ENCODE results near the gene RHOJ. TPM values are rescaled to one million over a fixed set of nuclear protein-coding genes. Genes with fewer than 3 reads are reported as not detected.

The RHOJ gene
- total and polyA plus RNA-seq, 2 of the 13 experiments (the other 11 are each of a cell fraction or from before 2014, with no cell fraction given): 0.22 to 1.3 TPM

DNA sequence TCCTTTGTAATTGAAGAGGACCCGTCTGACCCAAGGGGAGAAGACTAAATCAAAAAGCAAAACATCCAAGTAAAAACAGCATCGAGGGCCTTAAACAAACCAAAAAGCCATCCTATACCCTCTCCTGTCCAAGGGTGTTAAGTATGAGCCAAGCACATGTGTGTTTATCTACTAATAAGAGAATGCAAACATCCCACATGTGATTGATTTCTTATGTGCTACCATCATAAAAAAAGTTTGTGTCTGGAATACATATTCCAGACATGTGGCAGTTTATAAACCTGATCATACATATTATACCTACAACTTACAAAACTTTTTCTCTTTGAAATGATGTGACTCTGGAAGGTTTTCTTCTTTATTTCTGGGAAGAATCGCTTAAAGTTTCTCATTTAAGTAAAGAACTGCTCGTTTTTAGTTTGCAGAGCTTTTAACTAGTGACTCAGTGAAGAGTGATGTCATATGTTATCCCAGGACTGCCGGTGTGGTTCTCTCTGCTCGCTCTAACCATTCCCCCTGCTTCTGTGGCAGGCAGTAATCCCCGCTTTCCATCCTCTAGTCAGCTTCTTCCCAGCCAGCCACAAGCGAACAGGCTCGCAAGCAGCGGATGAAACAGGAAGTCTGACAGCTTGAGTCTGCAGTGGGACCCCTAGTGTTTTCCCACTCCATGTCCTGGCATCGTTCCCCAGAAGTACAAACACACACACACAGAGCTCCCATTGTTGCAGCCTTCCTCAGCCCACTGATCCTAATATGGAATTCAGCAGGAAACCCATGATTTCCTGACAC lies 431 bp upstream of the RHOJ start (continued):
- TF ChIP-seq, protein P1, sequence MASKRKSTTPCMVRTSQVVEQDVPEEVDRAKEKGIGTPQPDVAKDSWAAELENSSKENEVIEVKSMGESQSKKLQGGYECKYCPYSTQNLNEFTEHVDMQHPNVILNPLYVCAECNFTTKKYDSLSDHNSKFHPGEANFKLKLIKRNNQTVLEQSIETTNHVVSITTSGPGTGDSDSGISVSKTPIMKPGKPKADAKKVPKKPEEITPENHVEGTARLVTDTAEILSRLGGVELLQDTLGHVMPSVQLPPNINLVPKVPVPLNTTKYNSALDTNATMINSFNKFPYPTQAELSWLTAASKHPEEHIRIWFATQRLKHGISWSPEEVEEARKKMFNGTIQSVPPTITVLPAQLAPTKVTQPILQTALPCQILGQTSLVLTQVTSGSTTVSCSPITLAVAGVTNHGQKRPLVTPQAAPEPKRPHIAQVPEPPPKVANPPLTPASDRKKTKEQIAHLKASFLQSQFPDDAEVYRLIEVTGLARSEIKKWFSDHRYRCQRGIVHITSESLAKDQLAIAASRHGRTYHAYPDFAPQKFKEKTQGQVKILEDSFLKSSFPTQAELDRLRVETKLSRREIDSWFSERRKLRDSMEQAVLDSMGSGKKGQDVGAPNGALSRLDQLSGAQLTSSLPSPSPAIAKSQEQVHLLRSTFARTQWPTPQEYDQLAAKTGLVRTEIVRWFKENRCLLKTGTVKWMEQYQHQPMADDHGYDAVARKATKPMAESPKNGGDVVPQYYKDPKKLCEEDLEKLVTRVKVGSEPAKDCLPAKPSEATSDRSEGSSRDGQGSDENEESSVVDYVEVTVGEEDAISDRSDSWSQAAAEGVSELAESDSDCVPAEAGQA (IDR thresholded peaks at IDR 0.05; ENCODE audit: low read depth): 0 out of 2 replicates have a peak, but pooled peaks have one; percentile 32
- TF ChIP-seq, protein P1 (CRISPR knock-in tag; IDR thresholded peaks at IDR 0.05; ENCODE audit: borderline replicate concordance): no peak
- TF ChIP-seq PHF8 (CRISPR knock-in tag; IDR thresholded peaks at IDR 0.05): no peak
- TF ChIP-seq, protein P2, sequence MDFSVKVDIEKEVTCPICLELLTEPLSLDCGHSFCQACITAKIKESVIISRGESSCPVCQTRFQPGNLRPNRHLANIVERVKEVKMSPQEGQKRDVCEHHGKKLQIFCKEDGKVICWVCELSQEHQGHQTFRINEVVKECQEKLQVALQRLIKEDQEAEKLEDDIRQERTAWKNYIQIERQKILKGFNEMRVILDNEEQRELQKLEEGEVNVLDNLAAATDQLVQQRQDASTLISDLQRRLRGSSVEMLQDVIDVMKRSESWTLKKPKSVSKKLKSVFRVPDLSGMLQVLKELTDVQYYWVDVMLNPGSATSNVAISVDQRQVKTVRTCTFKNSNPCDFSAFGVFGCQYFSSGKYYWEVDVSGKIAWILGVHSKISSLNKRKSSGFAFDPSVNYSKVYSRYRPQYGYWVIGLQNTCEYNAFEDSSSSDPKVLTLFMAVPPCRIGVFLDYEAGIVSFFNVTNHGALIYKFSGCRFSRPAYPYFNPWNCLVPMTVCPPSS (IDR thresholded peaks at IDR 0.05): no peak
- no peak for TF ChIP-seq ZNF12 (CRISPR knock-in tag; IDR thresholded peaks at IDR 0.05)
- TF ChIP-seq MAFF (IDR thresholded peaks at IDR 0.05; ENCODE audit: low read depth, low read length): no peak
- TF ChIP-seq KDM5A (IDR thresholded peaks at IDR 0.05; ENCODE audit: borderline replicate concordance, low read length): no peak
- TF ChIP-seq, protein P3, sequence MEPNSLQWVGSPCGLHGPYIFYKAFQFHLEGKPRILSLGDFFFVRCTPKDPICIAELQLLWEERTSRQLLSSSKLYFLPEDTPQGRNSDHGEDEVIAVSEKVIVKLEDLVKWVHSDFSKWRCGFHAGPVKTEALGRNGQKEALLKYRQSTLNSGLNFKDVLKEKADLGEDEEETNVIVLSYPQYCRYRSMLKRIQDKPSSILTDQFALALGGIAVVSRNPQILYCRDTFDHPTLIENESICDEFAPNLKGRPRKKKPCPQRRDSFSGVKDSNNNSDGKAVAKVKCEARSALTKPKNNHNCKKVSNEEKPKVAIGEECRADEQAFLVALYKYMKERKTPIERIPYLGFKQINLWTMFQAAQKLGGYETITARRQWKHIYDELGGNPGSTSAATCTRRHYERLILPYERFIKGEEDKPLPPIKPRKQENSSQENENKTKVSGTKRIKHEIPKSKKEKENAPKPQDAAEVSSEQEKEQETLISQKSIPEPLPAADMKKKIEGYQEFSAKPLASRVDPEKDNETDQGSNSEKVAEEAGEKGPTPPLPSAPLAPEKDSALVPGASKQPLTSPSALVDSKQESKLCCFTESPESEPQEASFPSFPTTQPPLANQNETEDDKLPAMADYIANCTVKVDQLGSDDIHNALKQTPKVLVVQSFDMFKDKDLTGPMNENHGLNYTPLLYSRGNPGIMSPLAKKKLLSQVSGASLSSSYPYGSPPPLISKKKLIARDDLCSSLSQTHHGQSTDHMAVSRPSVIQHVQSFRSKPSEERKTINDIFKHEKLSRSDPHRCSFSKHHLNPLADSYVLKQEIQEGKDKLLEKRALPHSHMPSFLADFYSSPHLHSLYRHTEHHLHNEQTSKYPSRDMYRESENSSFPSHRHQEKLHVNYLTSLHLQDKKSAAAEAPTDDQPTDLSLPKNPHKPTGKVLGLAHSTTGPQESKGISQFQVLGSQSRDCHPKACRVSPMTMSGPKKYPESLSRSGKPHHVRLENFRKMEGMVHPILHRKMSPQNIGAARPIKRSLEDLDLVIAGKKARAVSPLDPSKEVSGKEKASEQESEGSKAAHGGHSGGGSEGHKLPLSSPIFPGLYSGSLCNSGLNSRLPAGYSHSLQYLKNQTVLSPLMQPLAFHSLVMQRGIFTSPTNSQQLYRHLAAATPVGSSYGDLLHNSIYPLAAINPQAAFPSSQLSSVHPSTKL (CRISPR knock-in tag; IDR thresholded peaks at IDR 0.05): peak; percentile 65
- TF ChIP-seq SP4 (CRISPR knock-in tag; IDR thresholded peaks at IDR 0.05): no peak
- TF ChIP-seq, protein P4, sequence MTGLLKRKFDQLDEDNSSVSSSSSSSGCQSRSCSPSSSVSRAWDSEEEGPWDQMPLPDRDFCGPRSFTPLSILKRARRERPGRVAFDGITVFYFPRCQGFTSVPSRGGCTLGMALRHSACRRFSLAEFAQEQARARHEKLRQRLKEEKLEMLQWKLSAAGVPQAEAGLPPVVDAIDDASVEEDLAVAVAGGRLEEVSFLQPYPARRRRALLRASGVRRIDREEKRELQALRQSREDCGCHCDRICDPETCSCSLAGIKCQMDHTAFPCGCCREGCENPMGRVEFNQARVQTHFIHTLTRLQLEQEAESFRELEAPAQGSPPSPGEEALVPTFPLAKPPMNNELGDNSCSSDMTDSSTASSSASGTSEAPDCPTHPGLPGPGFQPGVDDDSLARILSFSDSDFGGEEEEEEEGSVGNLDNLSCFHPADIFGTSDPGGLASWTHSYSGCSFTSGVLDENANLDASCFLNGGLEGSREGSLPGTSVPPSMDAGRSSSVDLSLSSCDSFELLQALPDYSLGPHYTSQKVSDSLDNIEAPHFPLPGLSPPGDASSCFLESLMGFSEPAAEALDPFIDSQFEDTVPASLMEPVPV (CRISPR knock-in tag; IDR thresholded peaks at IDR 0.05): no peak
- no peak for TF ChIP-seq ZNF709 (CRISPR knock-in tag; IDR thresholded peaks at IDR 0.05)
- TF ChIP-seq ZMYM3 (CRISPR knock-in tag; IDR thresholded peaks at IDR 0.05): no peak
- 0 out of 2 replicates have a peak, but pooled peaks have one; percentile 63 for TF ChIP-seq POLR2G (IDR thresholded peaks at IDR 0.05; ENCODE audit: low read depth, low read length)
- TF ChIP-seq, protein P5, sequence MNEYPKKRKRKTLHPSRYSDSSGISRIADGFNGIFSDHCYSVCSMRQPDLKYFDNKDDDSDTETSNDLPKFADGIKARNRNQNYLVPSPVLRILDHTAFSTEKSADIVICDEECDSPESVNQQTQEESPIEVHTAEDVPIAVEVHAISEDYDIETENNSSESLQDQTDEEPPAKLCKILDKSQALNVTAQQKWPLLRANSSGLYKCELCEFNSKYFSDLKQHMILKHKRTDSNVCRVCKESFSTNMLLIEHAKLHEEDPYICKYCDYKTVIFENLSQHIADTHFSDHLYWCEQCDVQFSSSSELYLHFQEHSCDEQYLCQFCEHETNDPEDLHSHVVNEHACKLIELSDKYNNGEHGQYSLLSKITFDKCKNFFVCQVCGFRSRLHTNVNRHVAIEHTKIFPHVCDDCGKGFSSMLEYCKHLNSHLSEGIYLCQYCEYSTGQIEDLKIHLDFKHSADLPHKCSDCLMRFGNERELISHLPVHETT (CRISPR knock-in tag; conservative IDR thresholded peaks at IDR 0.05): no peak
- no peak for TF ChIP-seq NR1H2 (CRISPR knock-in tag; IDR thresholded peaks at IDR 0.05; ENCODE audit: borderline replicate concordance, low read depth)
